Islet precursor cell (in vitro differentiated cells): Measurements from ENCODE around the gene RAMP2.

ENCODE experiments used
- DNase-seq: peaks from one replicate; pipeline ENCODE4 v3.0.0-alpha.2; 2018

RAMP2 gene

GRCh38 chr17:42796066-42796758 lies 35.2 kb downstream of the RAMP2 start:
- no peak for DNase-seq

DNA sequence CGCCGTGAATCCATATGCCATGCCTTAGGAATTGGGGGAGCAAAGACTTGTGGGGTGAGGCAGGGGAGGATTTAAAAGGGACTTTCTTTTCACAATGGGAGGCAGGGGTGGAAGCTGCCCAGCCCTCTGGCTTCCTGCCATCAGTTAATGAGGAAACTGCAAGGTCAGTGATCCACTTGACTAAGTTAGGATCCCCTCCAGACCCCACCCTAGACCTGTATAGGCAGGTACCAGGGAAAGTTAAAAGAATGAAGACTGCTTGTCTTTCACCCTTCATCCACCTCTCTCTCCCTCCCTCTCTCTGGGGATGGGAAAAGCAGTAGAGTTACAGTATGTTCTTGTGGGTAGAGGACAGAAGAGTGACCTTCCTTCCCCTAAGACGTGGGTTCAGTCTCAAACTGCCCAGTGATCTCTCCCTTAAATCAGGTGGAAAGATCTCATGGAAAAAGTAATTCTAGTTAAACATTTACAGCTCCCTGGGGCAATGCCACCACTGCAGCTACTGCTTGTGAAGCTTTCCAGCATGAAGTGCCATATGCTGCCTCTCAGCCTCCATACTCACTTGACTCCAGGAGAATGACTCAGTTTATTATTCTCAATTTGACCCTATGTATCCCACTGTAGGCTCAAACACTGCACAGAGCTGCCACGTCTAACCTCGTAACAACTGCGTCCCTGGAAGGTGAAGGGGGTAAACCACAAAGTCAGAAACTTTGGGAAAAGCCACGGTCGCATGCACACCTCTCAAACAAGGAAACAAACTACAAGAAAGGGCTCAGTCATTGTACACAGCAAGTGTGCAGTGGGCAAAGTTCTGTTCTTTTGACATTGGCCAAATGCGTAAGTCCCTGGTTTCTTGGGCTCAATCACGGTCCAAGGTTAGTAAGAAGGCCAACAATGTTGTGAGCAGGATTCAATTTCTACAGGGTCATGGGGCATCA lies 36.3 kb downstream of the RAMP2 start:
- DNase-seq: no peak

GRCh38 chr17:42798011-42798382 lies 37.0 kb downstream of the RAMP2 start:
- no peak for DNase-seq

DNA sequence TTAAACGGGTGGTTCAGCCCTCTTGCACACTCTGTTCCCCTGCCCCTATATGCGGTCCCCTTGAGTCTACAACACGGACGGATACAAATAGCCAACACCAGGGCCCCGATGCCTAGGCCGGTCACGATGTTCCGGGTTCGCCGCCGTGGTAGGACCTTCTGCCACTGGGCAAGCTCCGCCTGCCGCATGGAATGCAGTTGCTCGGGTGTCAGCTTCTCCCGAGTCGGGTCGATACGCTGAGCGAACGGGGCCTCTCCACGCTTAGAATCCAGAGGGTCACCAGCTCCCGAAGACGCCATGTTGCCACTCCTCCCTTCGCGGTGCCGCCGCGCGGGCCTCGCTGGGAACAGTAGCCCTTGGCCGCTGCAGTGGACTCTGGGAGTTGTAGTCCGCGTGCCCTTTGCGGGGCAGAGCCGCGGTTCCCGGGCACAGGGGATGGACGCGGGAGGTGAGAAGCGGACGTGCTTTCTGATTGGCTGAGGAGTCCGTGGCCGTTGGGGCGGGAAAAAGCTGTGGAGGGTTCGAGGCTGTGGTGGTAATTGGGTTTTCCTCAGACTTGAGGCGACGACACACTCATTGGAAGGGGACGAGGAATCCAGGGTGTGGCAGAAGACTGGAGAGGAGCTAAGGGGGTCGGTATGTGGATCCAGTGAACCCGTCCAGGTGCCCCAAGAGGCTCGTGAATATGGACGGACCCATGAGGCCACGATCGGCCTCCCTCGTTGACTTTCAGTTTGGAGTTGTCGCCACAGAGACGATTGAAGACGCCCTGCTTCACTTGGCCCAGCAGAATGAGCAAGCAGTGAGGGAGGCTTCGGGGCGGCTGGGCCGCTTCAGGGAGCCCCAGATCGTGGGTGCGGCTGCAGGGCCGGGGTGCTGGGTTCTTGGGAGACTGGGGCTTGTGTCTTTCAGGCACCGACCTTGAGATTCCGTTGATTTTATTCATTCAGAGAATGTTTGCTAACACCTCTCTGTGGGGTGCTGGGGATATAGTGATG lies 37.7 kb downstream of the RAMP2 start, which contains the start of the genes CNTD1 and COA3:
CNTD1 (plus strand) TSS at position 479 of the 998 bp plus-strand sequence; CDS start at position 686, 207 bp downstream.
COA3 (minus strand) TSS at position 322 of the 998 bp plus-strand sequence; CDS start at position 299, 23 bp downstream.
- peak; percentile 96 for DNase-seq

DNA sequence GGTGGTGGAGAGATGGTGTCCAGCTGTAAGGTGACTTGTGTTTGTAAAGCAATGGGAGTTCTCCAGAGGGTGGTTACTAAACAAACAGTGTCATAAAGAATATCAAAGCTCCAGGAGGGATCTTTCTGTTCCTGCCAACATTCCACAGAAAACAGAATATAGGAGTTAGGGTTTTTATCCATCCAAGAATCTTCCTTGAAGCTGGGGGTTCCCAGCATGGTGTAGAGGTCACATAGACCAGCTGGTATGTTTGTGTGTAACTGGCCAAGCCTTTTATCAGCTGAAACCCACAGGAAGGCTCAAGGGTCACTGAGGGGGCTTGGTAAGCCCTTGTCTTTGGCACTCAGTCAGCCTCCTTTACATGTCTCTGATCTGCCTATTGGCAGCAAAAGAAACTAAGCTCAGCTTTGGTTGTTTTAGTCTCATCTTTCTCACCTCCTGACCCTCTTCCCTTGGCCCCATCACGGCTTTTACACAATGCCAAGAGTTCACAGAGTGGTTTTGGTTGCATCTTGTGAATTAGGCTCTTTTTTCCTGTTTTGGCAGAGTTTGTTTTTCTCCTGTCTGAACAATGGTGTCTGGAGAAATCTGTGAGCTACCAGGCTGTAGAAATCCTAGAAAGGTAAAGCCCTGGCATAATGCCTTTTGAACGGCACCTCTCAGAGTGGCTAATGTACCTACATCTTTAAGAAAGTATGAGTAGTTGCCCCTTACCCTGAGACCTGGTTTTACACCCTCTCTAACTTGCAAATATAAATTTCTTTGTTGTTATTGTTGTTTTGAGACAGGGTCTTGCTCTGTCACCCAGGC lies 42.3 kb downstream of the RAMP2 start:
- no peak for DNase-seq

DNA sequence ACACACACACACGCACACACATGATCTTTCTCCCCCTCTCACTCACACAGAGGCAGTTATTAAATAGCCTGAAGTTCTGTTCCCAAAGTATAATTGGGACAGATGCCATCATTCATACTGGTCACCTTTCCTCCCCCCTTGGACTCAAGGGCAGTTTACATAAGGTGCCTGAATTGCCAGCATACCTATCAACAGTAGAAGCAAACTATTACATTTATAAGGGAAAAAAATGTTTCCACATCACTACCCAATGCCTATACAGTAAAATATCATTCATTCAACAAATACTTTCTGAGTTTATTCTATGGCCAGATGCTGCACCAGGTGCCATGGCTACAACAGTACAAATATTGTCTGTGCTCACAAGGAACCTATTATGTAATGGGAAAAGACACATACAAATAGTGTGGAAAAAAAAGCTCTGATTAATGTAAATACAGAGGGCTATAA lies 43.9 kb downstream of the RAMP2 start:
- peak; percentile 16 for DNase-seq

GRCh38 chr17:42806249-42806648 lies 45.2 kb downstream of the RAMP2 start:
- DNase-seq: no peak

GRCh38 chr17:42809250-42809649 lies 48.2 kb downstream of the RAMP2 start:
- DNase-seq: peak; percentile 19
